Keratinocyte (primary cell): ENCODE results near the gene GPR157.

ENCODE experiments used
- CTCF ChIP-seq, 3 experiments: IDR thresholded peaks in 1 of 3; conservative IDR thresholded peaks in 1 of 3; optimal IDR thresholded peaks in 1 of 3; 2 replicates in 2 of 3; 3 replicates in 1 of 3; pipeline versions ENCODE3 to v1.5.1; 2011; ENCODE audit warnings: low read length in 3 of 3, mild to moderate bottlenecking in 3 of 3, moderate library complexity in 2 of 3, control low read depth in 1 of 3, inconsistent platforms in 1 of 3; ENCODE audit not compliant: insufficient read depth in 2 of 3; ENCODE audit errors: extremely low read depth in 1 of 3
- EZH2 ChIP-seq: IDR thresholded peaks from one replicate; pipeline ENCODE4 v1.6.1; 2012; ENCODE audit warnings: inconsistent platforms, mild to moderate bottlenecking, low read length, moderate library complexity

GRCh38 chr1:9065213-9065751, 63.6 kb downstream of the GPR157 start:
- TF ChIP-seq CTCF (optimal IDR thresholded peaks at IDR 0.05 in 1 of 3, IDR thresholded peaks at IDR 0.05 in 1 of 3, conservative IDR thresholded peaks at IDR 0.05 in 1 of 3; ENCODE audit: extremely low read depth in 1 of 3, insufficient read depth in 2 of 3, low read length in 3 of 3) = no peak
- TF ChIP-seq EZH2 = no peak
